HG03108 (cell line): ENCODE data around the gene C1QTNF6.

Source experiments
- ATAC-seq: cut with Tn5 transposase; IDR thresholded peaks from one replicate; pipeline ENCODE4 v1.9.1; 2021; ENCODE audit warnings: moderate library complexity; ENCODE audit not compliant: unreplicated experiment

The C1QTNF6 gene

GRCh38 chr22:37146507-37147180 lies 41.4 kb downstream of the C1QTNF6 start:
- no peak for ATAC-seq

GRCh38 chr22:37146051-37146385 lies 42.0 kb downstream of the C1QTNF6 start:
- no peak for ATAC-seq

- ATAC-seq, result no peak
Measured at GRCh38 chr22:37145180-37146050, 42.6 kb downstream of the C1QTNF6 start.

GRCh38 chr22:37144180-37144554 lies 43.9 kb downstream of the C1QTNF6 start:
- no peak for ATAC-seq

- no peak for ATAC-seq
Measured at GRCh38 chr22:37141971-37142370, 46.1 kb downstream of the C1QTNF6 start.

- no peak for ATAC-seq
Measured at GRCh38 chr22:37141476-37141875, 46.6 kb downstream of the C1QTNF6 start.

- no peak for ATAC-seq
Measured at GRCh38 chr22:37140686-37141323, 47.2 kb downstream of the C1QTNF6 start.

GRCh38 chr22:37139762-37140161 lies 48.3 kb downstream of the C1QTNF6 start:
- no peak for ATAC-seq

- no peak for ATAC-seq
Measured at GRCh38 chr22:37138849-37139561, 49.0 kb downstream of the C1QTNF6 start.

- no peak for ATAC-seq
Measured at GRCh38 chr22:37137903-37138665, 50.0 kb downstream of the C1QTNF6 start.

- ATAC-seq, result no peak
Measured at GRCh38 chr22:37137131-37137530, 50.9 kb downstream of the C1QTNF6 start.

GRCh38 chr22:37135023-37135422 lies 53.0 kb downstream of the C1QTNF6 start:
- no peak for ATAC-seq

GRCh38 chr22:37133304-37134018 lies 54.6 kb downstream of the C1QTNF6 start:
- ATAC-seq, result no peak

GRCh38 chr22:37132773-37133172 lies 55.3 kb downstream of the C1QTNF6 start:
- no peak for ATAC-seq
